H9 (cell line): ENCODE results near the gene TET2. TPM values are rescaled to one million over a fixed set of nuclear protein-coding genes. Genes with fewer than 3 reads are reported as not detected.

ENCODE experiments used
- DNase-seq: peaks from one replicate; pipeline ENCODE4 v3.0.0-alpha.2; 2017
- H2AFZ ChIP-seq: one replicate; pipeline ENCODE4 v1.6.1; 2013; ENCODE audit warnings: mild to moderate bottlenecking, low read length, control low read depth, moderate library complexity
- H2AK5ac ChIP-seq: 2 replicates; pipeline ENCODE4 v1.6.1; 2013; ENCODE audit warnings: low read length, control low read depth, mixed read lengths; ENCODE audit not compliant: insufficient read length
- H2BK120ac ChIP-seq: one replicate; pipeline ENCODE4 v1.6.1; 2013; ENCODE audit warnings: low read depth, mild to moderate bottlenecking, low read length, control low read depth, inconsistent platforms; ENCODE audit not compliant: poor library complexity, severe bottlenecking
- H2BK12ac ChIP-seq: 2 replicates; pipeline ENCODE4 v1.6.1; 2013; ENCODE audit warnings: low read length, control low read depth, mixed read lengths, low read depth; ENCODE audit not compliant: insufficient read length
- H2BK15ac ChIP-seq: 2 replicates; pipeline ENCODE4 v1.6.1; 2013; ENCODE audit warnings: low read depth, low read length, control low read depth
- H2BK20ac ChIP-seq: one replicate; pipeline ENCODE4 v1.6.1; 2013; ENCODE audit warnings: low read depth, mild to moderate bottlenecking, low read length, control low read depth, inconsistent platforms; ENCODE audit not compliant: poor library complexity, severe bottlenecking
- H2BK5ac ChIP-seq: 2 replicates; pipeline ENCODE4 v1.6.1; 2013; ENCODE audit warnings: low read length, control low read depth, mixed read lengths; ENCODE audit not compliant: insufficient read length
- H3K14ac ChIP-seq: 2 replicates; pipeline ENCODE4 v1.6.1; 2013; ENCODE audit warnings: low read length, control low read depth; ENCODE audit not compliant: insufficient read depth
- H3K18ac ChIP-seq: 2 replicates; pipeline ENCODE4 v1.6.1; 2013; ENCODE audit warnings: low read depth, mild to moderate bottlenecking, mixed read lengths, low read length, control low read depth; ENCODE audit not compliant: insufficient read length
- H3K23ac ChIP-seq: 2 replicates; pipeline ENCODE4 v1.6.1; 2013; ENCODE audit warnings: low read length, control low read depth, mixed read lengths, low read depth; ENCODE audit not compliant: insufficient read length
- H3K23me2 ChIP-seq: 2 replicates; pipeline ENCODE4 v1.6.1; 2013; ENCODE audit warnings: low read depth, mild to moderate bottlenecking, mixed read lengths, low read length, control low read depth; ENCODE audit not compliant: insufficient read length, poor library complexity, severe bottlenecking
- H3K27ac ChIP-seq: 2 replicates; pipeline ENCODE4 v1.5.1; 2013; ENCODE audit warnings: low read length, control low read depth, mixed read lengths, low read depth; ENCODE audit not compliant: insufficient read length
- H3K27me3 ChIP-seq: 2 replicates; pipeline ENCODE4 v1.6.1; 2013; ENCODE audit warnings: low read length, control low read depth, inconsistent platforms; ENCODE audit not compliant: insufficient read depth
- H3K4ac ChIP-seq: 2 replicates; pipeline ENCODE4 v1.6.1; 2013; ENCODE audit warnings: low read depth, mild to moderate bottlenecking, control low read depth, inconsistent platforms, low read length, moderate library complexity
- H3K4me1 ChIP-seq: 2 replicates; pipeline ENCODE4 v1.6.1; 2013; ENCODE audit warnings: low read length, control low read depth, inconsistent platforms; ENCODE audit not compliant: insufficient read depth
- H3K4me2 ChIP-seq: 2 replicates; pipeline ENCODE4 v1.6.1; 2013; ENCODE audit warnings: low read length, control low read depth, mixed read lengths; ENCODE audit not compliant: insufficient read length, insufficient read depth
- H3K56ac ChIP-seq: 2 replicates; pipeline ENCODE4 v1.6.1; 2013; ENCODE audit warnings: low read depth, mild to moderate bottlenecking, mixed read lengths, low read length, control low read depth; ENCODE audit not compliant: insufficient read length
- H3K79me1 ChIP-seq: 2 replicates; pipeline ENCODE4 v1.6.1; 2013; ENCODE audit warnings: low read depth, mild to moderate bottlenecking, moderate library complexity, low read length, control low read depth, inconsistent platforms; ENCODE audit not compliant: insufficient read depth, poor library complexity, severe bottlenecking
- H3K79me2 ChIP-seq: 2 replicates; pipeline ENCODE4 v1.6.1; 2013; ENCODE audit warnings: low read length, control low read depth, inconsistent platforms; ENCODE audit not compliant: insufficient read depth
- H3K9ac ChIP-seq: 2 replicates; pipeline ENCODE4 v1.6.1; 2013; ENCODE audit warnings: low read length, control low read depth, mixed read lengths; ENCODE audit not compliant: insufficient read length; ENCODE audit errors: extremely low read depth
- H3K9me3 ChIP-seq: one replicate; pipeline ENCODE4 v1.6.1; 2013; ENCODE audit warnings: low read depth, low read length, inconsistent platforms; ENCODE audit not compliant: control insufficient read depth
- H3T11ph ChIP-seq: one replicate; pipeline ENCODE4 v1.6.1; 2013; ENCODE audit warnings: mild to moderate bottlenecking, low read length, control low read depth, inconsistent platforms
- H4K20me1 ChIP-seq: one replicate; pipeline ENCODE4 v1.6.1; 2013; ENCODE audit not compliant: control insufficient read depth, insufficient read length, insufficient read depth
- H4K5ac ChIP-seq: 2 replicates; pipeline ENCODE4 v1.6.1; 2013; ENCODE audit warnings: low read depth, mild to moderate bottlenecking, mixed read lengths, low read length, control low read depth; ENCODE audit not compliant: insufficient read length
- H4K8ac ChIP-seq: replicated peaks from 2 replicates; pipeline ENCODE4 v1.6.1; 2013; ENCODE audit warnings: low read length, control low read depth, mixed read lengths, low read depth; ENCODE audit not compliant: insufficient read length
- H4K91ac ChIP-seq: 2 replicates; pipeline ENCODE4 v1.6.1; 2013; ENCODE audit warnings: low read depth, mild to moderate bottlenecking, moderate library complexity, mixed read lengths, low read length, control low read depth; ENCODE audit not compliant: insufficient read length
- H3K27ac Mint-ChIP-seq, 3 experiments: 2 replicates in 2 of 3; 3 replicates in 1 of 3; pipeline ENCODE4 v1.8.0; 2020 to 2021; ENCODE audit warnings: mixed read lengths in 3 of 3, mild to moderate bottlenecking in 1 of 3, moderate library complexity in 1 of 3
- H3K27me3 Mint-ChIP-seq: 2 replicates; pipeline ENCODE4 v1.8.0; 2021; ENCODE audit warnings: low read depth, mild to moderate bottlenecking, moderate library complexity, mixed read lengths
- H3K36me3 Mint-ChIP-seq, 3 experiments: 2 replicates in 2 of 3; 3 replicates in 1 of 3; pipeline ENCODE4 v1.8.0; 2020 to 2021; ENCODE audit warnings: low read depth in 3 of 3, mixed read lengths in 3 of 3; ENCODE audit not compliant: insufficient read depth in 1 of 3
- H3K4me1 Mint-ChIP-seq, 2 experiments: 2 replicates each; pipeline ENCODE4 v1.8.0; 2020; ENCODE audit warnings: mixed read lengths in 2 of 2
- H3K4me3 Mint-ChIP-seq, 2 experiments: 2 replicates in 1 of 2; 3 replicates in 1 of 2; pipeline ENCODE4 v1.8.0; 2020 to 2021; ENCODE audit warnings: mild to moderate bottlenecking in 2 of 2, mixed read lengths in 2 of 2, moderate library complexity in 1 of 2
- H3K9me3 Mint-ChIP-seq, 2 experiments: 2 replicates in 1 of 2; 3 replicates in 1 of 2; pipeline ENCODE4 v1.8.0; 2020; ENCODE audit warnings: mild to moderate bottlenecking in 2 of 2, mixed read lengths in 2 of 2, moderate library complexity in 1 of 2
- WGBS: extraction: QIAGEN DNeasy Blood & Tissue Kit; methylation state at CpG from one replicate; pipeline ENCODE4 v1.1.7; 2013; ENCODE audit warnings: missing lambda C conversion rate, low lambda C conversion rate, mixed read lengths; ENCODE audit not compliant: insufficient read length; ENCODE audit errors: extremely low coverage; 5-methylcytosine and 5-hydroxymethylcytosine counted together
- total RNA-seq: library from RNA; stranded (reverse); gene quantifications from 2 replicates; pipeline ENCODE4 v1.2.1, GENCODE V29; 2021
- TF ChIP-seq, protein P1 (sequence below): fragments of 200-600 bp; sonication (generic); conservative IDR thresholded peaks from 3 replicates; pipeline ENCODE4 v1.8.0; 2021; ENCODE audit warnings: antibody characterized with exemption, mild to moderate bottlenecking

The TET2 gene
- total RNA-seq, 1 experiment from 2014 or later: 3.1 TPM

DNA sequence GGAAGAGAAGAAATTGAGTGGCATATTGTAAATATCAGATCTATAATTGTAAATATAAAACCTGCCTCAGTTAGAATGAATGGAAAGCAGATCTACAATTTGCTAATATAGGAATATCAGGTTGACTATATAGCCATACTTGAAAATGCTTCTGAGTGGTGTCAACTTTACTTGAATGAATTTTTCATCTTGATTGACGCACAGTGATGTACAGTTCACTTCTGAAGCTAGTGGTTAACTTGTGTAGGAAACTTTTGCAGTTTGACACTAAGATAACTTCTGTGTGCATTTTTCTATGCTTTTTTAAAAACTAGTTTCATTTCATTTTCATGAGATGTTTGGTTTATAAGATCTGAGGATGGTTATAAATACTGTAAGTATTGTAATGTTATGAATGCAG lies 132.6 kb downstream of the TET2 start:
- H3K27ac Mint-ChIP-seq: no peak overlapping the region
- H3K23ac ChIP-seq: no peak overlapping the region
- no peak overlapping the region for H3K4ac ChIP-seq
- H3T11ph ChIP-seq: no peak overlapping the region
- no peaks in the 10 kb centered on the region for H3K27me3 Mint-ChIP-seq
- no peak overlapping the region for H3K56ac ChIP-seq
- no peak overlapping the region for H3K4me3 Mint-ChIP-seq
- no peak overlapping the region for H4K5ac ChIP-seq
- no peak overlapping the region for H2BK5ac ChIP-seq
- H4K20me1 ChIP-seq: no peaks in the 10 kb centered on the region
- H2BK12ac ChIP-seq: no peak overlapping the region
- H3K79me2 ChIP-seq: no peaks in the 10 kb centered on the region
- no peaks in the 10 kb centered on the region for H3K27me3 ChIP-seq
- H4K91ac ChIP-seq: no peak overlapping the region
- no peaks in the 10 kb centered on the region for H3K4me1 ChIP-seq
- TF ChIP-seq, protein P1, sequence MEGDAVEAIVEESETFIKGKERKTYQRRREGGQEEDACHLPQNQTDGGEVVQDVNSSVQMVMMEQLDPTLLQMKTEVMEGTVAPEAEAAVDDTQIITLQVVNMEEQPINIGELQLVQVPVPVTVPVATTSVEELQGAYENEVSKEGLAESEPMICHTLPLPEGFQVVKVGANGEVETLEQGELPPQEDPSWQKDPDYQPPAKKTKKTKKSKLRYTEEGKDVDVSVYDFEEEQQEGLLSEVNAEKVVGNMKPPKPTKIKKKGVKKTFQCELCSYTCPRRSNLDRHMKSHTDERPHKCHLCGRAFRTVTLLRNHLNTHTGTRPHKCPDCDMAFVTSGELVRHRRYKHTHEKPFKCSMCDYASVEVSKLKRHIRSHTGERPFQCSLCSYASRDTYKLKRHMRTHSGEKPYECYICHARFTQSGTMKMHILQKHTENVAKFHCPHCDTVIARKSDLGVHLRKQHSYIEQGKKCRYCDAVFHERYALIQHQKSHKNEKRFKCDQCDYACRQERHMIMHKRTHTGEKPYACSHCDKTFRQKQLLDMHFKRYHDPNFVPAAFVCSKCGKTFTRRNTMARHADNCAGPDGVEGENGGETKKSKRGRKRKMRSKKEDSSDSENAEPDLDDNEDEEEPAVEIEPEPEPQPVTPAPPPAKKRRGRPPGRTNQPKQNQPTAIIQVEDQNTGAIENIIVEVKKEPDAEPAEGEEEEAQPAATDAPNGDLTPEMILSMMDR: no peak
- H3K9me3 Mint-ChIP-seq: no peaks in the 10 kb centered on the region
- H2AFZ ChIP-seq: no peak overlapping the region
- no peak overlapping the region for H3K4me2 ChIP-seq
- no peak overlapping the region for H2BK120ac ChIP-seq
- H4K8ac ChIP-seq: no peak overlapping the region
- no peak overlapping the region for H2BK15ac ChIP-seq
- DNase-seq: no peak
- H3K4me1 Mint-ChIP-seq: peaks cover 2% of the 10 kb centered on the region in 2 experiments
- no peaks in the 10 kb centered on the region for H3K9me3 ChIP-seq
- no peaks in the 10 kb centered on the region for H3K23me2 ChIP-seq
- H3K14ac ChIP-seq: no peak overlapping the region
- no peak overlapping the region for H2AK5ac ChIP-seq
- WGBS: no CpG with 5 or more reads among the region's 1 CpG
- H3K36me3 Mint-ChIP-seq: peaks cover 5 to 17% (median 10%) of the 10 kb centered on the region in 3 experiments; a peak in 5 of 7 replicates
- no peak overlapping the region for H3K9ac ChIP-seq
- no peak overlapping the region for H2BK20ac ChIP-seq
- no peaks in the 10 kb centered on the region for H3K79me1 ChIP-seq
- no peak overlapping the region for H3K27ac ChIP-seq
- H3K18ac ChIP-seq: no peak overlapping the region
